Non-pigmented ciliary epithelial cell (primary cell): ENCODE data around the gene DDN.

Experiments used
- DNase-seq: peaks from one replicate; pipeline ENCODE4 v3.0.0-alpha.2; 2010; ENCODE audit warnings: low read depth

The DDN gene

DNA sequence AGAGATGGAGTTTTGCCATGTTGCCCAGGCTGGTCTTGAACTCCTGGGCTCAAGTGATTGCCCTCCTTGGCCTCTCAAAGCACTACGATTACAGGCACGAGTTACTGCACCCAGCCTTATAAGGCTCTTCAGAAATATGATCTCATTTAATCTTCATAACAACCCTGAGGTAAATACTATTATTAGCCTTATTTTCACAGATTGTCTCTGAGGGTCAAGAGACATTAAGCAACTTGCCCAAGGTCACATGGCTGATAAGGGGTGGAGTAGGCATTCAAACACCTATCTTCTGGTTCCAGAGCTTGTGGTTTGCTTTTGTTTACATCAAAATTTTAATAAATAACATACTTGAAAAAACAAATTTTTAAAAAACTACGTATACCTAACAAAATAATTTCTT, 14.3 kb upstream of the DDN start:
- no peak for DNase-seq

DNA sequence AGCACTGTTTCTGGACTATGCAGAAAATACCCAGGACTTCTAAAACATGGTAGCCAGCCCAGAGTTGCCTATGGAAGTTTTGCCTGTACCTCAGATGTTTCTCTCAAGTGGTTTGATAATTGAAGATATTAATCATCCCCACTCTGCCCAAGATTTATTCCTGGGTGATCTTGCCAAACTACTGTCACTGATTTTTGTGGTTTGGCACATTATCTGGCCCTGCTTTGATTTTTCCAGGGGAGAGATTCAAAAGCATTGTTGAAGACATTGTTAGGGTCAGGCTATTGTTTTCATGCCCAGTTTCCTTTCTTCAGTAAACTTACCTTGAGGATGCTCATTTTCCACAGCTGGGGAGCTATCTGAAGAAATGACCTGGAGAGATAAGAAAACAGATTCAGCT, 13.6 kb upstream of the DDN start:
- DNase-seq: no peak

- no peak for DNase-seq
Observed at GRCh38 chr12:49010092-49010668, 11.0 kb upstream of the DDN start.

GRCh38 chr12:49008943-49009342, 9.8 kb upstream of the DDN start:
- DNase-seq: no peak

DNA sequence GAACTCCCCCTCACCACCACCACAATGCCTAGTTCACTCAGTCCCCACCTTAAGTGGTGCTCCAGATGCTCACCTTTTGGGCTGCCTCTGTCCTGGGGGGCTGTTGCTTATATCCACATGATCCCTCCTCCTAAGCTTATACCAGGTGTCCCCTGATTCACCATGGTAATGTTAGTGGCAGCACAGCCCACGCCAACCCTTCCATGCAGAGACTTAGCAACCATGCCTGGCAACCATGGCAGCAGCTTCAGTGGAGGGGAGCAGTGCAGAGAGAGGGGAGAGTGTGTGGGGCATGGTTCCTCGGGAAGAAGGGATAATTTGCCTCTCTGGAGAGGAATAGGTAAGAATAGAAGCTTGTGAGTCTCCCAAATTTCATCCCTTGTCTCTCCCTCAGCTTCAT, 1.2 kb upstream of the DDN start:
- DNase-seq: no peak

DNA sequence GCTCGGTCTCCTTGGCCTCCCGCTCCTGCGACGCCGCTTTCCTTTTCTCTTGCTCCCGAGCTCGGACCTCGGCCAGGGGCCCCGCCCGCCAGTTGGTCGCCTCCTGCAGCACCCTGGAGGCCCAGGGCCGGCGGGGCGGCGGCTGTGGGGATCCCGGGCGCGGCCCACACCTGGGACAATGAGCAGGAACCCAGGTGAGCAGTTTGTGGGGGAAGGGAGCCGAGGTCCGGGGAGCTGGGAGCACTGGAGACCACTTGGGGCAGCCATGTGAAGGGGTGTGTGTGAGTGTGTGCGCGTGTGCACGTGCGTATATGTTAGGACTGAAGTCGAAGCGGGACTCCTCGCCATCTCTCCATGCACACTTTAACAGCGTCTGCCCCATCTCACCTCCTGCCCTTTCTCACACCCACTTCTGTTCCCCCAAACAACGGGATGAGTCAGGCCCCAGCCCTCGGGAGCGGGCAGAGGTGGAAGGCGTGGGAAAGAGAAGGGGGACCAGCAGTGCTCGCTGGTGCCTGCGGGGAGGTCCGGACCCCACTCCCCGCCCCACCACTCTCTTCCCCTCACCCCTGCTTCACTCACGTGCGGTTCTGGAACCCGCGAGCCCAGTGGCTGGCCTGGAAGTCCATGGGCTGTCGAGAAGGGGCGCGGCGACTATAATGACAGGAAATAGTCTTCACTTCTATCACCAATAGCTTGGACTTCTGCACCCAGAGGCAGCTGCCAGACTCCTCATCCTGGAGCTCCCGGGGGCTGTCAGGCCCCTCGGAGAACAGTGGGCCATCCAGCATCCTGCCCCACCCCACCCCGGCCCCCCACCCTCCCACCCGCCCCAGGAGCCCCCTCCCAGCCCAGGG, 450 bp downstream of the DDN start:
- no peak for DNase-seq

- DNase-seq: no peak
Observed at GRCh38 chr12:48997719-48998496, 1.3 kb downstream of the DDN start.

DNA sequence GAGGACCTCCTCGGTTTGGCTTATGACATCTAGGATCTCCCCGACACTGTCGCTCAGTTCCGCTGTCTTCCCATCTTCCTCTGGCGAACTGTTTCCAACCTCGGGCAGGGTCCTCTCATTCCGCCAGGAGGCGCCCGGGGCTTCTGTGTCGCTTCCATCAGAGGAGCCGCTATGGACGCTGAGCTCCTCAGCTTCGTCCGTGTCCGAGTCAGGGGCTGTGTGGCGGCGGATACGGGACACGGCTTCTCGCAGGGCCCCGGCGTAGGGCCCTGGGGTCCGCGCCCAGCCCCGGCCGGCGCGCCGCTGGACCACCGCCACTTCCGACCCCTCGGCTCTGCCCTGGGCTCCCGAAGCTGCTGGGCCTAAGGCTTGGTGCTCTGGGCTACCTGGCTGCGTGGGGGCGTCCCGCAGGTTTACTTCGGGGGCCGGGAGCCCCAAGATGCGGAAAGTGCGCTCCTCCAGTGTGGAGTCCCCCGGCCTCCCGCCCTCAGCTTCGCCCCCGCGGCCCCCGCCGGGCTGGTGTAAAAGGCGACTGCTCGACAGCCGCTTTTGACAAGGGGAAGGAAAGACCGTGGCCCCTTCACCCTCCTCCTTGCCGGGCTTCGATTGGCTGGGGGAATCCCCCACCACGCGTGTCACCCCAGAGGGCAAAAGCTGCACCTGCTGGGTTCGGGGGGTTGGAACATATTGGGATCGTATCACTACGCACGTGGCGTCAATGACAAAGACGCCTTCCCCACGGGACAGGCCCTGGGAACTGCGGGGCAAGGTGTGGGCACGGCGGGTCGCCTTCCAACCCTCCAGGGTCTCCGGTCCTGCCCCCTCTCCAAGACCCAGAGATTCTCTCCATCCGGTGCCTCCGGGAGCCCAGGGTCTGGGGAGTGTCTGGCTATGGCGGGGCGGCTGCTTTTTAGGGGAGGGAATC, 2.1 kb downstream of the DDN start:
- DNase-seq: no peak

GRCh38 chr12:48995086-48995879, 3.9 kb downstream of the DDN start:
- DNase-seq: no peak

- DNase-seq: no peak
Observed at GRCh38 chr12:48994224-48995085, 4.7 kb downstream of the DDN start.

DNA sequence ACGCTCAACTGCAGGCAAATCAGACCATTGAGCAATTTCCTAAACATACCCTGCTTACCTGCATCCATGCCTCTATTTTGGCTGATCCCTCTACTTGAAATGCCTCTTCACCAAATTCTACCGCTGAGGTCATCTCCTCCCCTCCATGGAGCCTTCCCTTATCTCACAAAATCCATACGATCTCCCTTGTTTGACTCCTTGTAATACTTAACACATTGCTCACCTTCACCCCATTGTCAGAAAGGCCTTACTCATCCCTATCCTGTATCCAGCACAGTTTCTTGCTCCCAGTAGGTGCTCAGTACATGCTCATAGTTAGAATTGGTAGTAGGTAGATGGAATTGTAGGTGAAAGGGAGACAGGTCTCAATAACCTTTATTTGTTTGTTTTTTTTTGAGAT, 5.4 kb downstream of the DDN start:
- DNase-seq: no peak

GRCh38 chr12:48991247-48992050, 7.7 kb downstream of the DDN start:
- no peak for DNase-seq

GRCh38 chr12:48990552-48990951, 8.6 kb downstream of the DDN start:
- no peak for DNase-seq

GRCh38 chr12:48988030-48988649, 11.0 kb downstream of the DDN start:
- no peak for DNase-seq

DNA sequence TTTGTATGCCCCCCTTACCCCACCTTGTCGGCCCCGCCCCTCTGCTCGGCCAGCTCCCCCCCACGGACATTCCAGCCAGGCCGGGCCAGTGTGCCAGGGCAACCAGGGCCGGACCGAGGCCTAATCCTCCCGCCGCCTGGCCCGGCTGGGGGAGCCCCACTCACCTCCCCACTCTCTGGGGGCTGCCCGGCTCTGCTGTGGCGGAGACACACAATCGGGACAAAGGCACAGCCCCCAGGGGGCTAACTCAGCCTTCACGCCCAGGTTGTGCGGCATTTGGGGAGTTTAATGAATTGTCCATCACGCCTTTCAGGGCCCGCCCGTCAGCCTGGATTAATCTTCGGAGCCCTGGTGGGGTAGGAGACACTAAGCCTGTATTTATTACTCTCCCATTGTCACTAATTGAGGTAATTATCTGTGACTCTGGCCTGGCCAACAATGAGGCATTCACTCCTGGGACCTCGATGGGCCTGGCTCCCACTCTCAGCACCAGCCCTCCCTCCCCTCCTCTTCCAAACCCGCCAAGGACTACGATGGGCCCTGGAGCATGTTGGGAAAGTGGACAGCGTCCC, 12.4 kb downstream of the DDN start:
- DNase-seq: no peak

GRCh38 chr12:48985901-48986300, 13.3 kb downstream of the DDN start:
- no peak for DNase-seq

- DNase-seq: no peak
Observed at GRCh38 chr12:48985475-48985897, 13.7 kb downstream of the DDN start.

DNA sequence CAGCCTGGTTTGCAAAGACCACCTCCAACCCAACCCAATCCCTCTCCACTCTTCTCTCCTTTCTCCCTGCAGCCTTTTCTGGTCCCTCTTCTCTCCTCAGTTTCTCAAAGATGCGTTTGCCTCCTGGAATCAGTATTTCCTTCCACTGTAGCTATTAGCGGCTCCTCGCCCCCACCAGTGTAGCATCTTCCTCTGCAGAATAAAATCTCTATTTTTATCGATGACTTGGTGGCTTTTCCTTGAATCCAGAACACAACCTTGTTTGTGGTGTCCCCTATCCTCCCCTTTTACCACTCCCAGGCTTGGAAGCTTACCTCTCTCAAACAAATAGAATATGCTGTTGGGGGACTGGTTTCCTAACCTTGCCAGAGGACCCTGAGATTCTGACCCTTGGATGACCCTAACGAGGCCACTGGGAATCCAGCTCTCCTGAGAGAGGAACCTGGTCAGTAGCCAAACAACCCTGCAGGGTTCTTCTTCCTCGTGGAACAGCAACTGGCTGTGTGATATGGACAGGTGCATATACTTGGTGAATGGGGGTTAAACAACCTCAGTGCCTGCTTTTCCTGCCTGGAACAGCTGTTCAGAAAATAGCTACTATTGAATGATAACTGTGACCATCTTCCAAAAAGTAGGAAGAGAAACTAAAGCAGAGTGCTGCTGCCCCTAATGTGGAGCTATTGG, 16.6 kb downstream of the DDN start:
- no peak for DNase-seq
